ENCODE data around the gene NAA16. TPM values are rescaled to one million over a fixed set of nuclear protein-coding genes. Genes with fewer than 3 reads are reported as not detected.

The NAA16 gene
- total and polyA plus RNA-seq, 5 experiments from 2014 or later: 22.6 to 95.5 (median 43.3) TPM

GRCh38 chr13:41306271-41307145, 4.6 kb upstream of the NAA16 start:
- POLR2A ChIA-PET: interaction anchor here (0.6 kb wide), 1 partner anchor 53 kb away, joined by 3 read pairs; no protein-coding TSS in a partner anchor
- Mint-ChIP-seq H3K36me3 (no peaks in the 10 kb centered on the region), H3K27me3 (peaks cover 0 to 1% (median 0%) of the 10 kb centered on the region in 5 donors), H3K9me3 (no peaks in the 10 kb centered on the region), H3K27ac (peak overlapping the region in 3 of 10 donors; percentile 11 to 29 (median 18)), H3K4me1 (peaks cover 7 to 34% (median 24%) of the 10 kb centered on the region in 4 donors), H3K4me3 (no peak overlapping the region)
- DNase-seq: no peak
- no peak for ATAC-seq

- H3K27me3 Mint-ChIP-seq: peaks cover 0 to 1% (median 0%) of the 10 kb centered on the region in 5 donors
- POLR2A ChIA-PET: no interaction called here
- H3K4me3 Mint-ChIP-seq: peak overlapping the region in 1 of 10 donors; percentile 20
- H3K4me1 Mint-ChIP-seq: peaks cover 7 to 33% (median 28%) of the 10 kb centered on the region in 4 donors
- H3K9me3 Mint-ChIP-seq: no peaks in the 10 kb centered on the region
- peaks cover 0 to 6% (median 2%) of the 10 kb centered on the region in 3 donors for H3K36me3 Mint-ChIP-seq
- DNase-seq (no peak), ATAC-seq (no peak)
- peak overlapping the region in 3 of 10 donors; percentile 27 to 86 (median 50) for H3K27ac Mint-ChIP-seq
These were observed 3.0 kb upstream of the NAA16 start for GRCh38 chr13:41307884-41308640.

- Mint-ChIP-seq H3K9me3 (no peaks in the 10 kb centered on the region), H3K36me3 (peaks cover 2 to 6% (median 3%) of the 10 kb centered on the region in 3 donors), H3K4me3 (peak overlapping the region; percentile 67 to 99 (median 94)), H3K4me1 (peaks cover 10 to 58% (median 48%) of the 10 kb centered on the region in 4 donors), H3K27me3 (peaks cover 0 to 1% (median 0%) of the 10 kb centered on the region in 5 donors), H3K27ac (peak overlapping the region; percentile 78 to 97 (median 95))
- DNase-seq: peak; percentile 32 to 72 (median 54)
- POLR2A ChIA-PET: interaction anchor here (0.6 to 2.0 kb wide), 8 partner anchors 10 to 251 kb away, joined by 3 to 10 read pairs (median 4); partner anchors contain the start of gene MTRF1
- ATAC-seq: peak; percentile 54 to 61
These were observed 524 bp downstream of the NAA16 start for GRCh38 chr13:41311406-41312175.

GRCh38 chr13:41312176-41312500, 1.1 kb downstream of the NAA16 start:
- Mint-ChIP-seq H3K27me3 (peaks cover 0 to 1% (median 0%) of the 10 kb centered on the region in 5 donors), H3K4me1 (peaks cover 11 to 58% (median 49%) of the 10 kb centered on the region in 4 donors)

GRCh38 chr13:41313117-41313516, 2.0 kb downstream of the NAA16 start:
- Mint-ChIP-seq H3K4me1 (peaks cover 11 to 67% (median 51%) of the 10 kb centered on the region in 4 donors), H3K27ac (peak overlapping the region in 9 of 10 donors; percentile 25 to 93 (median 78)), H3K36me3 (peaks cover 6 to 18% (median 10%) of the 10 kb centered on the region in 3 donors), H3K4me3 (peak overlapping the region; percentile 67 to 99 (median 94)), H3K27me3 (peaks cover 0 to 1% (median 0%) of the 10 kb centered on the region in 5 donors), H3K9me3 (no peaks in the 10 kb centered on the region)
- POLR2A ChIA-PET: interaction anchor here (0.5 to 2.0 kb wide), 6 partner anchors 26 to 797 kb away, joined by 3 to 10 read pairs (median 4); partner anchors contain the start of gene MTRF1
- no peak for ATAC-seq
- no peak for DNase-seq

More at GRCh38 chr13:41312176-41312500, 1.1 kb downstream of the NAA16 start:
- Mint-ChIP-seq H3K27ac (peak overlapping the region; percentile 78 to 97 (median 93)), H3K36me3 (peaks cover 5 to 8% (median 6%) of the 10 kb centered on the region in 3 donors), H3K4me3 (peak overlapping the region; percentile 67 to 99 (median 94)), H3K9me3 (no peaks in the 10 kb centered on the region)
- POLR2A ChIA-PET: interaction anchor here (0.6 to 2.0 kb wide), 10 partner anchors 8 to 252 kb away, joined by 3 to 10 read pairs (median 4); partner anchors contain the start of gene MTRF1
- DNase-seq (peak in 2 of 10 donors; percentile 7 to 32), ATAC-seq (no peak)

- Mint-ChIP-seq H3K4me1 (peaks cover 11 to 73% (median 55%) of the 10 kb centered on the region in 4 donors), H3K27me3 (peaks cover 0 to 1% (median 0%) of the 10 kb centered on the region in 5 donors), H3K27ac (peak overlapping the region; percentile 10 to 93 (median 82)), H3K9me3 (no peaks in the 10 kb centered on the region), H3K36me3 (peaks cover 6 to 24% (median 10%) of the 10 kb centered on the region in 3 donors), H3K4me3 (peak overlapping the region; percentile 67 to 99 (median 86))
- POLR2A ChIA-PET: interaction anchor here (0.6 to 2.0 kb wide), 6 partner anchors 22 to 796 kb away, joined by 3 to 10 read pairs (median 4); partner anchors contain the start of gene MTRF1
- ATAC-seq: no peak
- DNase-seq: peak in 2 of 10 donors; percentile 10 to 20
These were observed 2.7 kb downstream of the NAA16 start for GRCh38 chr13:41313659-41314197.

GRCh38 chr13:41315443-41316047, 4.5 kb downstream of the NAA16 start:
- ATAC-seq (no peak), DNase-seq (no peak)
- Mint-ChIP-seq H3K36me3 (peaks cover 6 to 41% (median 19%) of the 10 kb centered on the region in 3 donors), H3K27me3 (peaks cover 0 to 1% (median 0%) of the 10 kb centered on the region in 5 donors), H3K4me3 (peak overlapping the region; percentile 67 to 99 (median 86)), H3K9me3 (no peaks in the 10 kb centered on the region), H3K27ac (peak overlapping the region; percentile 2 to 90 (median 72)), H3K4me1 (peaks cover 14 to 78% (median 56%) of the 10 kb centered on the region in 4 donors)
- POLR2A ChIA-PET: interaction anchor here (0.7 to 0.8 kb wide), 4 partner anchors 9 to 58 kb away, joined by 3 to 4 read pairs (median 3); no protein-coding TSS in a partner anchor

GRCh38 chr13:41317243-41317642, 6.2 kb downstream of the NAA16 start:
- POLR2A ChIA-PET: interaction anchor here (1.6 kb wide), 1 partner anchor 54 kb away, joined by 4 read pairs; the partner anchor contains the start of gene MTRF1
- peak overlapping the region; percentile 28 to 89 (median 66) for H3K27ac Mint-ChIP-seq

GRCh38 chr13:41325752-41326151, 14.7 kb downstream of the NAA16 start:
- no peak for ATAC-seq
- Mint-ChIP-seq H3K9me3 (no peaks in the 10 kb centered on the region), H3K36me3 (peaks cover 5 to 82% (median 29%) of the 10 kb centered on the region in 3 donors), H3K27ac (peak overlapping the region in 2 of 10 donors; percentile 6 to 66), H3K4me1 (peaks cover 26 to 75% (median 55%) of the 10 kb centered on the region in 4 donors), H3K27me3 (no peaks in the 10 kb centered on the region), H3K4me3 (no peak overlapping the region)
- POLR2A ChIA-PET: no interaction called here
- DNase-seq: no peak

More at GRCh38 chr13:41317243-41317642, 6.2 kb downstream of the NAA16 start:
- Mint-ChIP-seq H3K36me3 (peaks cover 4 to 55% (median 28%) of the 10 kb centered on the region in 3 donors), H3K4me3 (peak overlapping the region in 6 of 10 donors; percentile 14 to 78 (median 41)), H3K27me3 (no peaks in the 10 kb centered on the region), H3K9me3 (no peaks in the 10 kb centered on the region), H3K4me1 (peaks cover 23 to 85% (median 67%) of the 10 kb centered on the region in 4 donors)
- ATAC-seq (no peak), DNase-seq (no peak)

- Mint-ChIP-seq H3K4me3 (peak overlapping the region in 5 of 10 donors; percentile 3 to 62 (median 12)), H3K27me3 (no peaks in the 10 kb centered on the region), H3K4me1 (peaks cover 26 to 71% (median 56%) of the 10 kb centered on the region in 4 donors), H3K27ac (peak overlapping the region in 9 of 10 donors; percentile 10 to 85 (median 54)), H3K36me3 (peaks cover 5 to 83% (median 25%) of the 10 kb centered on the region in 3 donors), H3K9me3 (no peaks in the 10 kb centered on the region)
- ATAC-seq: no peak
- no peak for DNase-seq
- POLR2A ChIA-PET: no interaction called here
These were observed 15.6 kb downstream of the NAA16 start for GRCh38 chr13:41326661-41327060.

All from naive thymus-derived CD8-positive, alpha-beta T cell (primary cell).